GM21529 (cell line): ENCODE measurements around the gene ASB2.

Experiments used
- ATAC-seq: cut with Tn5 transposase; IDR thresholded peaks from one replicate; pipeline ENCODE4 v1.9.1; 2021; ENCODE audit not compliant: unreplicated experiment

Gene ASB2

GRCh38 chr14:93909429-93910128 is 66.8 kb downstream of the ASB2 start:
- ATAC-seq: no peak

GRCh38 chr14:93906341-93907329 is 69.7 kb downstream of the ASB2 start:
- ATAC-seq: peak; percentile 86

GRCh38 chr14:93905623-93906022 is 70.7 kb downstream of the ASB2 start:
- ATAC-seq: no peak

- ATAC-seq: no peak
Measured at GRCh38 chr14:93903342-93904184, 72.8 kb downstream of the ASB2 start.

- no peak for ATAC-seq
Measured at GRCh38 chr14:93902619-93903307, 73.6 kb downstream of the ASB2 start.

- ATAC-seq: no peak
Measured at GRCh38 chr14:93901813-93902212, 74.6 kb downstream of the ASB2 start.

- ATAC-seq: no peak
Measured at GRCh38 chr14:93898731-93899130, 77.6 kb downstream of the ASB2 start.

GRCh38 chr14:93898081-93898611 is 78.2 kb downstream of the ASB2 start:
- ATAC-seq: no peak

GRCh38 chr14:93897476-93897845 is 78.9 kb downstream of the ASB2 start:
- no peak for ATAC-seq

GRCh38 chr14:93895023-93895604 is 81.3 kb downstream of the ASB2 start:
- ATAC-seq: no peak

GRCh38 chr14:93893661-93894261 is 82.6 kb downstream of the ASB2 start:
- no peak for ATAC-seq

GRCh38 chr14:93892923-93893558 is 83.3 kb downstream of the ASB2 start:
- no peak for ATAC-seq

- ATAC-seq: no peak
Measured at GRCh38 chr14:93892505-93892839, 83.9 kb downstream of the ASB2 start.

- no peak for ATAC-seq
Measured at GRCh38 chr14:93891756-93892504, 84.4 kb downstream of the ASB2 start.

GRCh38 chr14:93889739-93890483 is 86.5 kb downstream of the ASB2 start:
- no peak for ATAC-seq

- no peak for ATAC-seq
Measured at GRCh38 chr14:93888995-93889394, 87.4 kb downstream of the ASB2 start.

GRCh38 chr14:93884950-93885349 is 91.4 kb downstream of the ASB2 start:
- no peak for ATAC-seq
